ENCODE data around the gene POLR2L. TPM values are rescaled to one million over a fixed set of nuclear protein-coding genes. Genes with fewer than 3 reads are reported as not detected.

The POLR2L gene
- total RNA-seq, 3 donors from 2014 or later (not counting 1 experiment from before 2014, with no cell fraction given) = 48.2 to 63.8 (median 61.2) TPM

DNA sequence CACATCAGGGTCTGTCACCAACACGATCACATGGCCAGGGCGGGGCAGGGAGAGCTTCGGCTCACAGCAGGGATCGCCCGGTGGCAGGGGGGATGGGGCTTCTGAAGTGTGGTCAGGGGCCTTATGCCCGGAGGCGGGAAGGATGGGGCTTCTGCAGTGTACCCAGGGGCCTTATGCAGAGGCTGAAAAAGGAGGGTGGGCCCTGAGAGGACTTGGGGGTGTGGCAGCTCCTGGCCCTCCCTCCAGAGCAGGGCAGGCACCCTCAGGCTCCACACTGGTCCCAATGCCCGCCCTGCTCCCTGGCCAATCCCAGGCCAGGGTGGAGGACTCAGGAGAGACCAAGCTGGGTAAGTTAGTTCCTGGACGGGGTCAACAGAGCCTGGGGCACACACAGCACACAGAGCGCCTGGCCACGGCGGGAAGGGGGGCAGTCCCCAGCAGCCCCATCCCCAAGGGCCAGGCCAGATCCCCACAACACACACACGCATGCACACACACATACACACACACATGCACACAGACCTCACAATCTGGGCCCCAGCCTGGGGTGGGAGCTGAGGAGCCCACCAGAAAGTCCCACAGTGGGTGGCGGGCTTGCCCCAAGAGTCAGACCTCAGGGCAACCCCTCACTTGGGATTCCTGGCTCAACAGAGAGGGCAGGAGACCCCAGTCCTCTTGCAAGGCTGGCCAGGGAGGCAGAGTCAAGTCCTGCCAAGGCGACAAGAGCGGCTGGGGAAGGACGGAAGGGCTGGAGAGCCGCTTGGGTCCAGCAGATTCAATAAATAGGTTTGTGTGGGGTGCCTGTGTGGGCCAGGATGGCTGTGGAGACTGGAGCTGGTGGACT lies 51.4 kb downstream of the POLR2L start:
- H3K27me3 ChIP-seq (ENCODE audit: control insufficient read depth, insufficient read depth, low read length) = peaks cover 8% of the 10 kb centered on the region
- Mint-ChIP-seq H3K36me3 (no peaks in the 10 kb centered on the region), H3K4me1 (peaks cover 0 to 4% of the 10 kb centered on the region in 2 donors), H3K4me3 (no peak overlapping the region), H3K9me3 (no peaks in the 10 kb centered on the region), H3K27ac (no peak overlapping the region), H3K27me3 (ENCODE audit: low read depth in 2 of 2) (no peaks in the 10 kb centered on the region)
- no peaks in the 10 kb centered on the region for H3K9me3 ChIP-seq (ENCODE audit: control insufficient read depth, insufficient read depth, low read length)
- 90% methylated on average over 18 of the region's 18 CpGs for WGBS (ENCODE audit: insufficient coverage)
- peaks cover 32% of the 10 kb centered on the region for H3K4me1 ChIP-seq (ENCODE audit: control insufficient read depth, insufficient read depth, low read length)
- ATAC-seq = no peak
- no peak overlapping the region for H3K27ac ChIP-seq (ENCODE audit: low read length)
- intact Hi-C loops (cut with micrococcal nuclease) = no loop called here
- peaks cover 24% of the 10 kb centered on the region for H3K36me3 ChIP-seq (ENCODE audit: control insufficient read depth, insufficient read depth, low read length)
- DNase-seq = no peak
- no peak overlapping the region for H3K4me3 ChIP-seq (ENCODE audit: low read length)
- TF ChIP-seq, protein P1, sequence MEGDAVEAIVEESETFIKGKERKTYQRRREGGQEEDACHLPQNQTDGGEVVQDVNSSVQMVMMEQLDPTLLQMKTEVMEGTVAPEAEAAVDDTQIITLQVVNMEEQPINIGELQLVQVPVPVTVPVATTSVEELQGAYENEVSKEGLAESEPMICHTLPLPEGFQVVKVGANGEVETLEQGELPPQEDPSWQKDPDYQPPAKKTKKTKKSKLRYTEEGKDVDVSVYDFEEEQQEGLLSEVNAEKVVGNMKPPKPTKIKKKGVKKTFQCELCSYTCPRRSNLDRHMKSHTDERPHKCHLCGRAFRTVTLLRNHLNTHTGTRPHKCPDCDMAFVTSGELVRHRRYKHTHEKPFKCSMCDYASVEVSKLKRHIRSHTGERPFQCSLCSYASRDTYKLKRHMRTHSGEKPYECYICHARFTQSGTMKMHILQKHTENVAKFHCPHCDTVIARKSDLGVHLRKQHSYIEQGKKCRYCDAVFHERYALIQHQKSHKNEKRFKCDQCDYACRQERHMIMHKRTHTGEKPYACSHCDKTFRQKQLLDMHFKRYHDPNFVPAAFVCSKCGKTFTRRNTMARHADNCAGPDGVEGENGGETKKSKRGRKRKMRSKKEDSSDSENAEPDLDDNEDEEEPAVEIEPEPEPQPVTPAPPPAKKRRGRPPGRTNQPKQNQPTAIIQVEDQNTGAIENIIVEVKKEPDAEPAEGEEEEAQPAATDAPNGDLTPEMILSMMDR (IDR thresholded peaks at IDR 0.05) = no peak

DNA sequence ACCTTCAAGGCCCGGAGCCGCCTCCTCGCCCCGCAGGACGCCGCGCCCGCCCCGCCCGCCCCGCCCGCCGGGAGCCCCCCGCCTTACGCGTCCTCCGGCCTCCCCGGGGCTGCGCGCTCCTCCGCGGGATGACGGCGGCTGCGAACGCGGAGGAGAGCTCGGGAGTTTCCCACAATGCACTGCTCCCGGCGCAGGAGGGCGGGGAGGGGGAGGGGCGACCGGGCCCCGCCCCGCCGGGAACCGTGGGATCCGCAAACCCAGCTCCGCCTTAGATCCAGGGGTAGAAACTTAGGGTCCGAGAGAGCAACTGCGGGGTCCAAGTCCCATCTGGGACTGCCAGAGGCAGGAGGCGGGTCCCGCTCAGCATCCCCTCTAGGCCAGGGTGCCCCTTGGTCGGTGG lies 52.4 kb downstream of the POLR2L start, which contains the start of gene CEND1:
CEND1 (minus strand) TSS at position 148 of the 400 bp plus-strand sequence. CDS start 1,514 bp downstream, outside the sequence.
- ATAC-seq (peak in 2 of 3 donors; percentile 31 to 52), DNase-seq (peak in 1 of 2 donors; percentile 67)
- WGBS (ENCODE audit: insufficient coverage) = 9% methylated on average over 44 of the region's 44 CpGs
- Mint-ChIP-seq H3K4me3 (no peak within 1 kb of the TSS), H3K9me3 (no peaks in the 10 kb centered on the region), H3K27ac (no peak within 1 kb of the TSS), H3K27me3 (ENCODE audit: low read depth in 2 of 2) (no peaks in the 10 kb centered on the region), H3K4me1 (peaks cover 0 to 6% of the 10 kb centered on the region in 2 donors), H3K36me3 (no peaks in the 10 kb centered on the region)
- H3K36me3 ChIP-seq (ENCODE audit: control insufficient read depth, insufficient read depth, low read length) = peaks cover 24% of the 10 kb centered on the region
- H3K4me3 ChIP-seq (ENCODE audit: low read length) = no peak within 1 kb of the TSS
- H3K27ac ChIP-seq (ENCODE audit: low read length) = no peak within 1 kb of the TSS
- no peaks in the 10 kb centered on the region for H3K9me3 ChIP-seq (ENCODE audit: control insufficient read depth, insufficient read depth, low read length)
- peaks cover 22% of the 10 kb centered on the region for H3K4me1 ChIP-seq (ENCODE audit: control insufficient read depth, insufficient read depth, low read length)
- TF ChIP-seq, protein P1 (IDR thresholded peaks at IDR 0.05) = no peak
- H3K27me3 ChIP-seq (ENCODE audit: control insufficient read depth, insufficient read depth, low read length) = peaks cover 8% of the 10 kb centered on the region
- intact Hi-C loops (cut with micrococcal nuclease) = no loop called here

Other genes with a start within 250 kb of the POLR2L start
- 10 to 100 TPM; 63.3 to 97.3 (median 77.3) TPM for gene IRF7, start 226.6 kb downstream of the POLR2L start, total RNA-seq
- gene CDHR5, start 217.6 kb downstream of the POLR2L start, total RNA-seq = not detected
- not detected for gene SCT, start 215.3 kb downstream of the POLR2L start, total RNA-seq
- 1 to 10 TPM in 1 of 3 donors, under 1 TPM in 2; 0.49 to 1.2 (median 0.61) TPM for gene DRD4, start 205.3 kb downstream of the POLR2L start, total RNA-seq
- gene DEAF1, start 147.3 kb downstream of the POLR2L start, total RNA-seq = 10 to 100 TPM; 25.9 to 26.9 (median 26.8) TPM
- 10 to 100 TPM; 17.8 to 42.1 (median 33.0) TPM for gene TMEM80, start 146.7 kb downstream of the POLR2L start, total RNA-seq
- 10 to 100 TPM in 1 of 3 donors, 1 to 10 TPM in 2; 6.9 to 10.9 (median 9.3) TPM for gene EPS8L2, start 136.3 kb downstream of the POLR2L start, total RNA-seq
- gene TALDO1, start 95.1 kb downstream of the POLR2L start, total RNA-seq = 10 to 100 TPM; 46.1 to 94.8 (median 55.4) TPM
- 10 to 100 TPM; 40.4 to 43.1 (median 42.1) TPM for gene GATD1, start 65.0 kb downstream of the POLR2L start, total RNA-seq
- gene CEND1, start 52.4 kb downstream of the POLR2L start, total RNA-seq = not detected
- gene SLC25A22, start 44.2 kb downstream of the POLR2L start, total RNA-seq = 10 to 100 TPM; 22.8 to 34.6 (median 31.5) TPM
- 10 to 100 TPM; 24.3 to 30.9 (median 25.2) TPM for gene PIDD1, start 37.3 kb downstream of the POLR2L start, total RNA-seq
- gene RPLP2, start 32.6 kb downstream of the POLR2L start, total RNA-seq = 1,000 to 10,000 TPM; 1,482 to 1,846 (median 1,534) TPM
- 100 to 1,000 TPM; 184 to 218 (median 201) TPM for gene PNPLA2, start 23.6 kb downstream of the POLR2L start, total RNA-seq
- gene CRACR2B, start 14.6 kb downstream of the POLR2L start, total RNA-seq = 10 to 100 TPM in 1 of 3 donors, 1 to 10 TPM in 2; 3.4 to 10.1 (median 3.8) TPM
- 10 to 100 TPM; 40.9 to 68.3 (median 52.9) TPM for gene CD151, start 9.6 kb downstream of the POLR2L start, total RNA-seq
- gene TSPAN4, start 323 bp upstream of the POLR2L start, total RNA-seq = 10 to 100 TPM; 11.2 to 18.6 (median 14.6) TPM
- gene CHID1, start 68.3 kb upstream of the POLR2L start, total RNA-seq = 10 to 100 TPM; 32.6 to 40.3 (median 33.2) TPM
- gene AP2A2, start 83.3 kb upstream of the POLR2L start, total RNA-seq = 100 to 1,000 TPM in 1 of 3 donors, 10 to 100 TPM in 2; 57.2 to 120 (median 82.9) TPM
- gene MUC6, start 194.2 kb upstream of the POLR2L start, total RNA-seq = not detected
- gene MUC2, start 232.3 kb upstream of the POLR2L start, total RNA-seq = not detected

Measured in natural killer cell (primary cell).